Measurements from ENCODE around the gene UGT1A1.

Gene UGT1A1

GRCh38 chr2:233803994-233804393 lies 43.9 kb downstream of the UGT1A1 start:
- no peaks in the 10 kb centered on the region for H3K79me1 ChIP-seq (replicated peaks; ENCODE audit: low read length, poor library complexity, severe bottlenecking)
- H3K36me3 ChIP-seq (ENCODE audit: control insufficient read depth in 1 of 2, insufficient read depth in 2 of 2, low read depth in 1 of 2, low read length in 2 of 2): no peaks in the 10 kb centered on the region
- no peak overlapping the region for H3K9ac ChIP-seq (ENCODE audit: low read length)
- WGBS: 64% methylated on average over 8 of the region's 8 CpGs
- no peak overlapping the region for H2BK12ac ChIP-seq (ENCODE audit: low read length in 2 of 2)
- H2BK15ac ChIP-seq (ENCODE audit: low read depth, poor library complexity, severe bottlenecking): no peak overlapping the region
- H3K4me3 ChIP-seq (ENCODE audit: insufficient read depth in 1 of 2, low read depth in 1 of 2, low read length in 2 of 2): no peak overlapping the region
- H3K14ac ChIP-seq (ENCODE audit: low read length in 2 of 2): no peak overlapping the region
- DNase-seq: no peak
- H3K4me1 ChIP-seq (ENCODE audit: control insufficient read depth, insufficient read depth, low read depth, low read length): no peaks in the 10 kb centered on the region
- H3K4me2 ChIP-seq (ENCODE audit: low read length, poor library complexity, severe bottlenecking): no peak overlapping the region
- no peak overlapping the region for H2BK120ac ChIP-seq (ENCODE audit: low read depth, low read length)
- H2AFZ ChIP-seq (ENCODE audit: low read depth, low read length): no peak overlapping the region
- H3K9me3 ChIP-seq (ENCODE audit: control insufficient read depth, low read length): no peaks in the 10 kb centered on the region
- H3K27me3 ChIP-seq (ENCODE audit: control insufficient read depth in 1 of 2, insufficient read depth in 1 of 2, low read length in 2 of 2): peaks cover 46 to 60% of the 10 kb centered on the region in 2 experiments
- H3K23ac ChIP-seq (ENCODE audit: low read length in 2 of 2): no peak overlapping the region
- no peak overlapping the region for H3K4ac ChIP-seq (ENCODE audit: low read depth in 1 of 2, low read length in 2 of 2)
- H2BK5ac ChIP-seq (ENCODE audit: low read depth, low read length, poor library complexity, severe bottlenecking): no peak overlapping the region
- no peak overlapping the region for H3K18ac ChIP-seq (ENCODE audit: low read depth in 1 of 2, low read length in 2 of 2)
- H2AK5ac ChIP-seq (ENCODE audit: low read length, severe bottlenecking): no peak overlapping the region
- no peak overlapping the region for H4K91ac ChIP-seq (ENCODE audit: low read length)
- H3K27ac ChIP-seq (ENCODE audit: low read length, poor library complexity, severe bottlenecking): no peak overlapping the region
- H4K8ac ChIP-seq (ENCODE audit: low read length): no peak overlapping the region

GRCh38 chr2:233807215-233807865 lies 47.3 kb downstream of the UGT1A1 start:
- no peaks in the 10 kb centered on the region for H3K4me1 ChIP-seq (ENCODE audit: control insufficient read depth, insufficient read depth, low read depth, low read length)
- H3K4ac ChIP-seq (ENCODE audit: low read depth in 1 of 2, low read length in 2 of 2): no peak overlapping the region
- H3K79me1 ChIP-seq (replicated peaks; ENCODE audit: low read length, poor library complexity, severe bottlenecking): no peaks in the 10 kb centered on the region
- no peak overlapping the region for H4K91ac ChIP-seq (ENCODE audit: low read length)
- H3K4me2 ChIP-seq (ENCODE audit: low read length, poor library complexity, severe bottlenecking): no peak overlapping the region
- no peak overlapping the region for H3K18ac ChIP-seq (ENCODE audit: low read depth in 1 of 2, low read length in 2 of 2)
- no peak overlapping the region for H2AFZ ChIP-seq (ENCODE audit: low read depth, low read length)
- no peak overlapping the region for H2BK120ac ChIP-seq (ENCODE audit: low read depth, low read length)
- no peak overlapping the region for H3K9ac ChIP-seq (ENCODE audit: low read length)
- no peak overlapping the region for H3K27ac ChIP-seq (ENCODE audit: low read length, poor library complexity, severe bottlenecking)
- H4K8ac ChIP-seq (ENCODE audit: low read length): no peak overlapping the region
- H3K23ac ChIP-seq (ENCODE audit: low read length in 2 of 2): no peak overlapping the region
- H3K9me3 ChIP-seq (ENCODE audit: control insufficient read depth, low read length): no peaks in the 10 kb centered on the region
- H3K27me3 ChIP-seq (ENCODE audit: control insufficient read depth in 1 of 2, insufficient read depth in 1 of 2, low read length in 2 of 2): peaks cover 59 to 69% of the 10 kb centered on the region in 2 experiments
- 81% methylated on average over 12 of the region's 12 CpGs for WGBS
- no peak overlapping the region for H3K4me3 ChIP-seq (ENCODE audit: insufficient read depth in 1 of 2, low read depth in 1 of 2, low read length in 2 of 2)
- no peak overlapping the region for H2BK15ac ChIP-seq (ENCODE audit: low read depth, poor library complexity, severe bottlenecking)
- H2BK12ac ChIP-seq (ENCODE audit: low read length in 2 of 2): no peak overlapping the region
- no peak overlapping the region for H2BK5ac ChIP-seq (ENCODE audit: low read depth, low read length, poor library complexity, severe bottlenecking)
- H3K14ac ChIP-seq (ENCODE audit: low read length in 2 of 2): no peak overlapping the region
- peaks cover 0 to 3% of the 10 kb centered on the region in 2 experiments for H3K36me3 ChIP-seq (ENCODE audit: control insufficient read depth in 1 of 2, insufficient read depth in 2 of 2, low read depth in 1 of 2, low read length in 2 of 2)
- no peak overlapping the region for H2AK5ac ChIP-seq (ENCODE audit: low read length, severe bottlenecking)
- no peak for DNase-seq

- H3K14ac ChIP-seq (ENCODE audit: low read length in 2 of 2): no peak overlapping the region
- H4K91ac ChIP-seq (ENCODE audit: low read length): no peak overlapping the region
- H2BK5ac ChIP-seq (ENCODE audit: low read depth, low read length, poor library complexity, severe bottlenecking): no peak overlapping the region
- no peak overlapping the region for H2BK15ac ChIP-seq (ENCODE audit: low read depth, poor library complexity, severe bottlenecking)
- H3K23ac ChIP-seq (ENCODE audit: low read length in 2 of 2): no peak overlapping the region
- H2AFZ ChIP-seq (ENCODE audit: low read depth, low read length): no peak overlapping the region
- H3K36me3 ChIP-seq (ENCODE audit: control insufficient read depth in 1 of 2, insufficient read depth in 2 of 2, low read depth in 1 of 2, low read length in 2 of 2): peaks cover 0 to 3% of the 10 kb centered on the region in 2 experiments
- no peak overlapping the region for H3K27ac ChIP-seq (ENCODE audit: low read length, poor library complexity, severe bottlenecking)
- no peaks in the 10 kb centered on the region for H3K9me3 ChIP-seq (ENCODE audit: control insufficient read depth, low read length)
- no peak overlapping the region for H3K4me3 ChIP-seq (ENCODE audit: insufficient read depth in 1 of 2, low read depth in 1 of 2, low read length in 2 of 2)
- no peak overlapping the region for H3K4ac ChIP-seq (ENCODE audit: low read depth in 1 of 2, low read length in 2 of 2)
- no peak overlapping the region for H3K18ac ChIP-seq (ENCODE audit: low read depth in 1 of 2, low read length in 2 of 2)
- no peak overlapping the region for H3K4me2 ChIP-seq (ENCODE audit: low read length, poor library complexity, severe bottlenecking)
- H3K27me3 ChIP-seq (ENCODE audit: control insufficient read depth in 1 of 2, insufficient read depth in 1 of 2, low read length in 2 of 2): peaks cover 54 to 68% of the 10 kb centered on the region in 2 experiments
- no peaks in the 10 kb centered on the region for H3K79me1 ChIP-seq (replicated peaks; ENCODE audit: low read length, poor library complexity, severe bottlenecking)
- no peak overlapping the region for H2AK5ac ChIP-seq (ENCODE audit: low read length, severe bottlenecking)
- DNase-seq: no peak
- no peak overlapping the region for H3K9ac ChIP-seq (ENCODE audit: low read length)
- H2BK120ac ChIP-seq (ENCODE audit: low read depth, low read length): no peak overlapping the region
- WGBS: 67% methylated on average over 10 of the region's 10 CpGs
- H2BK12ac ChIP-seq (ENCODE audit: low read length in 2 of 2): no peak overlapping the region
- no peak overlapping the region for H4K8ac ChIP-seq (ENCODE audit: low read length)
- H3K4me1 ChIP-seq (ENCODE audit: control insufficient read depth, insufficient read depth, low read depth, low read length): no peaks in the 10 kb centered on the region
These were observed 48.2 kb downstream of the UGT1A1 start for GRCh38 chr2:233807966-233808935.

GRCh38 chr2:233810385-233810784 lies 50.3 kb downstream of the UGT1A1 start:
- Histone ChIP-seq H3K4ac (ENCODE audit: low read depth in 1 of 2, low read length in 2 of 2) (no peak overlapping the region), H2BK5ac (ENCODE audit: low read depth, low read length, poor library complexity, severe bottlenecking) (no peak overlapping the region), H3K4me2 (ENCODE audit: low read length, poor library complexity, severe bottlenecking) (no peak overlapping the region), H3K79me1 (replicated peaks; ENCODE audit: low read length, poor library complexity, severe bottlenecking) (no peaks in the 10 kb centered on the region), H3K9me3 (ENCODE audit: control insufficient read depth, low read length) (no peaks in the 10 kb centered on the region), H3K27ac (ENCODE audit: low read length, poor library complexity, severe bottlenecking) (no peak overlapping the region), H3K4me1 (ENCODE audit: control insufficient read depth, insufficient read depth, low read depth, low read length) (no peaks in the 10 kb centered on the region), H3K14ac (ENCODE audit: low read length in 2 of 2) (no peak overlapping the region), H2AFZ (ENCODE audit: low read depth, low read length) (no peak overlapping the region), H4K91ac (ENCODE audit: low read length) (no peak overlapping the region), H2BK120ac (ENCODE audit: low read depth, low read length) (no peak overlapping the region), H4K8ac (ENCODE audit: low read length) (no peak overlapping the region), H2AK5ac (ENCODE audit: low read length, severe bottlenecking) (no peak overlapping the region), H2BK15ac (ENCODE audit: low read depth, poor library complexity, severe bottlenecking) (no peak overlapping the region), H3K23ac (ENCODE audit: low read length in 2 of 2) (no peak overlapping the region), H3K9ac (ENCODE audit: low read length) (no peak overlapping the region), H3K27me3 (ENCODE audit: control insufficient read depth in 1 of 2, insufficient read depth in 1 of 2, low read length in 2 of 2) (peaks cover 34 to 63% of the 10 kb centered on the region in 2 experiments), H3K18ac (ENCODE audit: low read depth in 1 of 2, low read length in 2 of 2) (no peak overlapping the region), H3K4me3 (ENCODE audit: insufficient read depth in 1 of 2, low read depth in 1 of 2, low read length in 2 of 2) (no peak overlapping the region), H3K36me3 (ENCODE audit: control insufficient read depth in 1 of 2, insufficient read depth in 2 of 2, low read depth in 1 of 2, low read length in 2 of 2) (peaks cover 0 to 3% of the 10 kb centered on the region in 2 experiments), H2BK12ac (ENCODE audit: low read length in 2 of 2) (no peak overlapping the region)
- DNase-seq: no peak
- 74% methylated on average over 6 of the region's 6 CpGs for WGBS
